Ammon's horn (tissue), 1 donor: ENCODE data around the gene ARMH3.
"Not testable (repeated sequence)": the region's sequence is repeated elsewhere in the genome, so short reads cannot be mapped to it uniquely, and the experiment has no call there.

Experiments
- DNase-seq: peaks from one replicate; pipeline ENCODE4 v3.0.0-alpha.2; 2016; ENCODE audit warnings: low spot score

The ARMH3 gene

GRCh38 chr10:102045292-102045691 is 10.7 kb downstream of the ARMH3 start:
- no peak for DNase-seq

- no peak for DNase-seq
Measured at GRCh38 chr10:102040305-102041050, 15.5 kb downstream of the ARMH3 start.

DNA sequence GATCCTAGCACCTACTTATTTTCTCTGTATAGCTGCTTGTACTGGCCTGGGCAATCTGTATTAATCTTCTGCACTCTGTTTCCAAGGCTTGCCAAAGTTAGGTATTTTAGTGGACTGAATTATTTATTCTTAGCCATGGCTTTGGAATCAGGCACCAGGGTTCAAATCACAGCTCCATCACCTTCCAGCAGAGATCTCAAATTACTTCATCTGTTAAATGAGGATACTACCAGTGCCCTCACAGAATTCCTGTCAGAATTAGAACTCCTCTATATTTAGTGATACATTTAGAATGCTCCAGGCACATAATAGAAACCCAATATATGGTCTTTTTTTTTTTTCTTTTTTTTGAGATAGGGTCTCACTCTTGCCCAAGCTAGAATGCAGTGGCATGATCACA is 17.6 kb downstream of the ARMH3 start:
- no peak for DNase-seq

- not testable (repeated sequence) for DNase-seq
Measured at GRCh38 chr10:102035807-102036206, 20.2 kb downstream of the ARMH3 start.

GRCh38 chr10:102033787-102034186 is 22.2 kb downstream of the ARMH3 start:
- DNase-seq = no peak

DNA sequence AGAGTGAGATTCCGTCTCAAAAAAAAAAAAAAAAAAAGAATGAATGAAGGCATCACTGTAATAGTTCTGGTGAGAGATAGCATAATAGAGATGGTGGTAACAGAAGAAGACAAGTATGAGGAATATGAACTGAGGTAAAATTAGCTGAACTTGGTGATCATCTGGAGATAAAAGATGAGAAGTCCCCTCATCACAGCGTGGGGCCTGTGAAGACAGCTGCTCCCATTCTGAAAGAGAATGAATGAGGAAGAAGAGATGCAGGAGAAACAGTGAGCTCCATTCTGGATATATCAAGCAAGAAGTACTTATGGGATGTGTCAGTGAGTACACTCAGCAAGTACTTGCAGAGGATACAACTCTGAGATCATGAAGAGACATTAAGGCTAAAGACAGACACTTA is 28.7 kb downstream of the ARMH3 start:
- no peak for DNase-seq

DNA sequence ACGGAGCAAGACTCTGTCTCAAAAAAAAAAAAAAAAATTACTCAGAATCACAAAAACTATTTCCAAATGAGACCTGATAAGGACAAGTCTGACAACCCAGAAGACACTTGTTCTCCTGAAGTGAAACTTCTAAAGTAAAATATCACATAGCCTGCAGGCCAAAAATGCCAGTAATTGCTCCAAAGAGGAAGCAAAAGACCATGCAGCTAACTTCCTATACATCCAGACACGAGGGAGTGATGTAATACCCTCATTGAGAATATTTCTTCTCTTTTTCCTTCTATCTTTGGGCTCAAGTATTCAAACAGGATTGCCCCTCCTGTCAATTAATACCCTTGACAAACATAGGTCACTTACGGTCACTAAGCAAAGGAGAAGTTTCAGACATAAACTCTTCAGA is 31.2 kb downstream of the ARMH3 start:
- DNase-seq = peak; percentile 29

GRCh38 chr10:102020938-102021337 is 35.0 kb downstream of the ARMH3 start:
- DNase-seq = no peak

DNA sequence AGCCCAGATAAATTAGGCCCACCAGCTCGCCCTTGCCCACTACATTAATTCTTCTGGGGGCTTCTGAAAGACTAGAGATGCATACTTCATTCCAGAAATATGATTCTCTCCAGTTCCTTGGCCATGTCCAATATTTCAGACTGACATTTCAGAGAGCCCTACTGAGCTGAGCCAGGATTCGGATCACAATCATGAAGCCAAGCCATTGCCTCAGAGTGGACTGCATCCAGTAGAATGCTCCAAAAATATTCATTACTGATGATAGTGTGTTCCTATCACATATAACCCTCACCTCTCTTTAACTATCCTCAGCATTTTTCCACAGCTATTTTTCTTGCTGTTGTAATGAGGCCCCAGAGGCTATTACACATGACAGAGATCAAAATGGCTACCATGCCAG is 38.7 kb downstream of the ARMH3 start:
- DNase-seq = no peak

GRCh38 chr10:102016416-102016815 is 39.6 kb downstream of the ARMH3 start:
- DNase-seq = no peak

GRCh38 chr10:102010961-102011360 is 45.0 kb downstream of the ARMH3 start:
- DNase-seq = no peak

GRCh38 chr10:102009801-102010425 is 46.1 kb downstream of the ARMH3 start:
- DNase-seq = peak; percentile 87

DNA sequence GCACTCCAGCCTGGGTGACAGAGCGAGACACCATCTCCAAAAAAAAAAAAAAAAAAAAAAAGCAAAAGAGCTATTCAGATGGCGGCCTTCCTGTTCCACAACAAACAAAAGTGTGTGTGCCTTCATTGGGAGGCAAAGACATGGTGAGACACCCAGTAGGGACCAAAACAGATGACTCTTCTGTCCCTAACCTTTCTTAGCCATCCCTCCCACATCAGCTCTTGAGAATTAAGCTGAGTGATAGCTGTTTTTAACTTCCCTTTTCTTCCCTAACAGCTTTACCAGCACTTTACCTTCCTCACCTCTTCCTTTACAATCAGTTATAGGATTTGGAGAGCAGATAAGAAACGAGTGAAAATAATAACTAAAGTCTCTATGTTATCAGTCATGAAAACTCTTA is 48.2 kb downstream of the ARMH3 start:
- DNase-seq = no peak

GRCh38 chr10:102007031-102007430 is 48.9 kb downstream of the ARMH3 start:
- DNase-seq = not testable (repeated sequence)

DNA sequence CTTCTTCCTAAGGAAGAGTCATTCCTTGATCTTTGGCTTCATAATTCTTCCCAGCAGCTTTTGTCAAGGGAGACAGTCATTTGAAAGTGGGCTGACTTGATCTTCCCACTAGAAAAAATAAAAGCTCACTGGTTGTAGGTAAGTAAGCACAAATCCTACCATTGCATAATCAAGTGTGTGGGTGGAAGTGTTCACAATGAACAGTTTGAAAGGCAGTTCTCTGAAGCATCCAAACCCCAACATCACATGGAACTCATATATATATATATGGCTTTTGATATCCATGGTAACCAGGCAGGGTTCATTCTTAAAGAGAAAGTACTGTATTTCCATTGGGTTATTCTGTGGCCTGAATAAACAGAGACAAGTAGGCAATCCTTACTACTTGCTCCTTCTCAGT is 51.6 kb downstream of the ARMH3 start:
- DNase-seq = peak; percentile 52

DNA sequence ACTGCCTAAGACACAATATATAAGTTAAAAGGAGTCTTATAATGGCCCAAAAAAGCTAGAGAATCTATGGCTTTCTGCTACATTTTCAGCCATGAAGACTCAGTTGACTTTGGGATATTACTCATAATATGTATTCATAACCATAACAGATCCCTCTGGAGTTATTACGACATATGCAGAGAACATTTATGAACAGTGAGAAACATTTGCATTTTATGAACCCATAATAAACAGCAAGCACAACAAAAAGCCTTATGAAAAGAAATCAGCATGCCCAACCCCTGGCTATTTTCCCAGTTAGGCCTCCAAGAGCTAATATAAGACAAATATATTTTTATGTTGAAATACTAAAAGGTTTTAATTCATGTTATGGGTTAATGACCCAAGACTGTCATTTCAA is 52.4 kb downstream of the ARMH3 start:
- no peak for DNase-seq

- DNase-seq = peak; percentile 41
Measured at GRCh38 chr10:102001435-102002068, 54.4 kb downstream of the ARMH3 start.

DNA sequence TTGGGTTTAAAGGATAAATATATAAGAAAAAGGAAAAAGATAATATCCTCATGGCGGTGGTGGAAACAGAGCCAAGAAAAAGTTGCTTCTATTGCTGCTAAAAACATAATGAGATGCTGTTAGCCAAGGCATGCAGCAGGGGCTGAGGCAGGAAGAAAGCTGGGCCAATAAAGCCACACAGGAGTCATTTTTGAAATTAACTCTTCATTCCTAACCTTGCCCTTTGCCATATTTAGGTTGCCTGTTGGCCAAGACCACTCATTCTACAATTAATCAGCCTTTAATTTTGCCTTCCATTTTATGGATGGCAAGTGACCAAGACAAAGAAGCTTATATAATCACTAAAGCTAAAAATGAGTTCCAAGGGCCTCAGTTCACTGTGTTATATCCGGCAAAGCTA is 58.2 kb downstream of the ARMH3 start:
- DNase-seq = no peak

- DNase-seq = no peak
Measured at GRCh38 chr10:101995451-101996063, 60.4 kb downstream of the ARMH3 start.

DNA sequence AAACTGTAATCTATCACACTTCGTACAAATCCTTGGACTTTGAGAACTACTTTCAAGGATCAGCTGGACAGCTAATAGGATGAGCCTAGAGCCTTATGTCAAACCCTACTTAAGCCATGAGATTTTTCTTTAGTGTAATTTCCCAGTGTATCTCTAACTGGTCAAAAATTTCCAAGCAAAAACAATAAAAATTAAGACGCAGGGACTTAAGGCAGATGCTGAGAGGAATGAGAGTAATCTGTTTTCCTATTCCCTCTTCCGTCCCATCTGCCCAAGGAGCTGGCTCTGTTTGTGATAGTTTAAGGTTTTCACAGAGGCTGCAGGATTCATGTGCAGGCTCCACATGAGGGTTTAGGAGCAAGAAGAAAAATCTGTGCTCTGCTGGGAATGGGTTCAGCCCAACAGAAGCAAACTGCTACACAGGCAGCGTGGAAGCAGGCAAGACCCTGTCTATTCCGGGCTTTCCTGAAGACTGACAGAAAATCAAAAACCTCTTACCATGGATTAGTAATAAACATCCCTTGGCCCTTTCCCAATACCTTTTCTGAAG is 62.2 kb downstream of the ARMH3 start:
- DNase-seq = peak; percentile 26

- DNase-seq = no peak
Measured at GRCh38 chr10:101993221-101993620, 62.8 kb downstream of the ARMH3 start.

GRCh38 chr10:101987136-101987535 is 68.8 kb downstream of the ARMH3 start:
- no peak for DNase-seq

DNA sequence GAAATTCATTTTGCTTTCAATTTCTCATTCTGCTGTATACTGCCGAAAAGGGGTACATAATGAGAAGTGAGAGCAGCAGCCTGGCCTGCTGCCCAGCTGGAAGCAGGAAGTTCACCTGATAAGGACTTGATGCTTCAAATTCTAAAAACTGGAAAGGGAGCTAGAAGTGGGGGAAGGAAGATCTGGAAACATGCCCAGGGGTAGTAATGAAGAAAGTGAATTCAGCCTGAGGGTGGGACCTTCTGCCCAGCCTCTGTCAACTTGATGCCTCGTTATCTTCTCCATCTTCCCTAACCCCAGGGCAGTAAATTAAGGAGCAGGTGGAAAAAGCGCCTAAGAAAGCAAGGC is 69.4 kb downstream of the ARMH3 start:
- peak; percentile 54 for DNase-seq
